K562 (cell line): ENCODE results near the gene ZNF490. TPM values are rescaled to one million over a fixed set of nuclear protein-coding genes. Genes with fewer than 3 reads are reported as not detected.

Experiments
- BCL6 ChIP-seq: fragments of 250-450 bp; sonication (Bioruptor Pico); IDR thresholded peaks from 2 replicates; pipeline ENCODE4 v1.4.0; 2020
- BHLHE40 ChIP-seq: IDR thresholded peaks from 2 replicates; pipeline ENCODE4 v1.6.1; 2011; ENCODE audit warnings: low read length, improper control_type of control experiment
- CEBPG ChIP-seq, 3 experiments: fragments of 200-800 bp in 1 of 3; sonication (Bioruptor generic) in 1 of 3; sonication (generic) in 1 of 3; formaldehyde crosslinking in 1 of 3; IDR thresholded peaks in 2 of 3; conservative IDR thresholded peaks in 1 of 3; 2 replicates each; pipeline versions ENCODE4 v1.6.1 to v1.8.0; 2016 to 2022; ENCODE audit warnings: missing compliant biosample characterization in 2 of 3, missing genetic modification characterization in 2 of 3, mild to moderate bottlenecking in 1 of 3, missing genetic modification reagents in 1 of 3
- E4F1 ChIP-seq: fragments of 250-450 bp; sonication (Bioruptor Pico); IDR thresholded peaks from 2 replicates; pipeline ENCODE4 v1.5.0; 2021; ENCODE audit warnings: mild to moderate bottlenecking, borderline replicate concordance
- EWSR1 ChIP-seq: fragments of 450-650 bp; IDR thresholded peaks from 2 replicates; pipeline ENCODE4 v1.6.1; 2018; ENCODE audit warnings: borderline replicate concordance, mild to moderate bottlenecking, low read depth, moderate library complexity; ENCODE audit not compliant: partially characterized antibody
- FOXJ3 ChIP-seq: sonication (generic); formaldehyde crosslinking; IDR thresholded peaks from 2 replicates; pipeline ENCODE4 v1.4.0; 2020; ENCODE audit warnings: mild to moderate bottlenecking, missing genetic modification reagents
- HCFC1 ChIP-seq: IDR thresholded peaks from 2 replicates; pipeline ENCODE4 v1.6.1; 2012; ENCODE audit warnings: low read depth, low read length, improper control_type of control experiment
- HDAC3 ChIP-seq: fragments of 450-650 bp; IDR thresholded peaks from 2 replicates; pipeline ENCODE4 v1.6.1; 2018; ENCODE audit warnings: borderline replicate concordance, mild to moderate bottlenecking, moderate library complexity; ENCODE audit not compliant: partially characterized antibody
- ILK ChIP-seq: fragments of 450-650 bp; IDR thresholded peaks from 2 replicates; pipeline ENCODE4 v1.6.1; 2016; ENCODE audit warnings: missing genetic modification characterization, low read depth, mild to moderate bottlenecking, missing compliant biosample characterization, moderate library complexity, borderline replicate concordance
- KDM4B ChIP-seq, 2 experiments: fragments of 450-650 bp in 1 of 2; sonication (generic) in 1 of 2; IDR thresholded peaks; 2 replicates each; pipeline ENCODE4 v1.6.1; 2016 to 2017; ENCODE audit warnings: borderline replicate concordance in 2 of 2, antibody characterized with exemption in 1 of 2, low read depth in 1 of 2, mild to moderate bottlenecking in 1 of 2
- MCM2 ChIP-seq: fragments of 450-650 bp; IDR thresholded peaks from 2 replicates; pipeline ENCODE4 v1.6.1; 2017; ENCODE audit warnings: low read depth, mild to moderate bottlenecking
- MEIS2 ChIP-seq: fragments of 450-650 bp; IDR thresholded peaks from 2 replicates; pipeline ENCODE4 v1.6.1; 2014; ENCODE audit warnings: mild to moderate bottlenecking; ENCODE audit not compliant: partially characterized antibody
- NONO ChIP-seq, 2 experiments: fragments of 200-400 bp in 1 of 2; fragments of 450-650 bp in 1 of 2; formaldehyde crosslinking in 1 of 2; IDR thresholded peaks; 2 replicates each; pipeline ENCODE4 v1.6.1; 2017; ENCODE audit warnings: low read depth in 2 of 2, mild to moderate bottlenecking in 2 of 2, moderate library complexity in 2 of 2, low read length in 1 of 2
- PTTG1 ChIP-seq: fragments of 450-650 bp; IDR thresholded peaks from 2 replicates; pipeline ENCODE4 v1.6.1; 2016; ENCODE audit warnings: low read depth, mild to moderate bottlenecking, missing genetic modification characterization, missing compliant biosample characterization
- RFX1 ChIP-seq: fragments of 450-650 bp; IDR thresholded peaks from 2 replicates; pipeline ENCODE4 v1.6.1; 2016; ENCODE audit warnings: mild to moderate bottlenecking, moderate library complexity
- SIN3B ChIP-seq: fragments of 450-650 bp; IDR thresholded peaks from 2 replicates; pipeline ENCODE4 v1.6.1; 2017; ENCODE audit warnings: low read depth, mild to moderate bottlenecking, moderate library complexity
- SP1 ChIP-seq: sonication (generic); formaldehyde crosslinking; IDR thresholded peaks from 2 replicates; pipeline ENCODE4 v1.8.1; 2022; ENCODE audit warnings: mild to moderate bottlenecking, missing genetic modification reagents
- ZBTB11 ChIP-seq, 3 experiments: fragments of 200-800 bp in 1 of 3; fragments of 250-450 bp in 1 of 3; fragments of 450-650 bp in 1 of 3; sonication (Bioruptor Pico) in 1 of 3; sonication (Bioruptor generic) in 1 of 3; formaldehyde crosslinking in 1 of 3; IDR thresholded peaks; 2 replicates each; pipeline versions ENCODE4 v1.6.1 to v1.8.0; 2016 to 2022; ENCODE audit warnings: mild to moderate bottlenecking in 2 of 3, missing genetic modification characterization in 2 of 3, missing compliant biosample characterization in 1 of 3, moderate library complexity in 1 of 3
- ZBTB7A ChIP-seq: IDR thresholded peaks from 2 replicates; pipeline ENCODE4 v1.6.1; 2011; ENCODE audit warnings: low read depth, mild to moderate bottlenecking, low read length, moderate library complexity, borderline replicate concordance; ENCODE audit not compliant: control insufficient read depth
- ZC3H8 ChIP-seq: fragments of 450-650 bp; IDR thresholded peaks from 2 replicates; pipeline ENCODE4 v1.6.1; 2017
- ZNF143 ChIP-seq: sonication (generic); formaldehyde crosslinking; IDR thresholded peaks from 2 replicates; pipeline ENCODE4 v1.9.0; 2022; ENCODE audit warnings: mild to moderate bottlenecking, missing genetic modification reagents
- ZNF146 ChIP-seq: IDR thresholded peaks from one replicate; pipeline ENCODE4 v1.6.1; 2018; ENCODE audit warnings: missing compliant biosample characterization; ENCODE audit not compliant: unreplicated experiment
- ZNF217 ChIP-seq: sonication (generic); formaldehyde crosslinking; IDR thresholded peaks from 2 replicates; pipeline ENCODE4 v1.8.0; 2022; ENCODE audit warnings: mild to moderate bottlenecking, missing genetic modification reagents
- polyA plus RNA-seq, 8 experiments: library from polyadenylated mRNA; depleted of rRNA in 4 of 8; stranded (reverse) in 5 of 8; unstranded in 3 of 8; fragments of >200 nt; fragmentation: Nextera tagmentation in 2 of 8; fragmentation: Illumina TruSeq in 1 of 8; extraction: Ambion mirVana in 2 of 8; extraction: Trizol in 1 of 8; gene quantifications; 2 replicates each; pipeline versions ENCODE4 v1.2.1 to v1.2.3, GENCODE V29; 2011 to 2014; ENCODE audit warnings: inconsistent platforms in 1 of 8, missing spikeins in 1 of 8
- total RNA-seq, 7 experiments: library from RNA; depleted of rRNA in 6 of 7; stranded (reverse); fragments of >200 nt in 6 of 7; fragmentation: Illumina TruSeq in 2 of 7; extraction: Trizol in 2 of 7; gene quantifications; 2 replicates each; pipeline versions ENCODE4 v1.2.1 to v1.2.3, GENCODE V29; 2011 to 2021; ENCODE audit warnings: low replicate concordance in 1 of 7

ZNF490 gene
- total and polyA plus RNA-seq, 9 of the 15 experiments (the other 6 are each of a cell fraction or from before 2014, with no cell fraction given), result 0.90 to 8.3 (median 4.4) TPM

GRCh38 chr19:12543855-12544254, 66.8 kb downstream of the ZNF490 start (continued):
- no peak for TF ChIP-seq HDAC3
- TF ChIP-seq HCFC1, result no peak
- TF ChIP-seq E4F1, result no peak
- TF ChIP-seq ZNF217 (CRISPR knock-in tag), result no peak
- no peak for TF ChIP-seq MCM2
- TF ChIP-seq FOXJ3 (CRISPR knock-in tag), result no peak
- TF ChIP-seq RFX1, result no peak
- TF ChIP-seq PTTG1, result no peak
- TF ChIP-seq ZC3H8, result no peak
- no peak for TF ChIP-seq BCL6 (CRISPR knock-in tag)
- TF ChIP-seq BHLHE40, result no peak
- no peak for TF ChIP-seq SIN3B
- TF ChIP-seq ZNF146 (CRISPR knock-in tag), result no peak
- TF ChIP-seq ZBTB7A, result no peak
- peak; percentile 25 for TF ChIP-seq MEIS2
- TF ChIP-seq KDM4B (IDR thresholded peaks at IDR 0.05; ENCODE audit: borderline replicate concordance in 2 of 2, low read depth in 1 of 2), result no peak; a peak in 1 of 4 replicates
- TF ChIP-seq CEBPG (CRISPR knock-in tag; IDR thresholded peaks at IDR 0.05), result peak; percentile 74; the same call in 1 of the 2 replicates
- peak in 1 of 2 experiments; percentile 89; a peak in 2 of 4 replicates for TF ChIP-seq CEBPG (tag; conservative IDR thresholded peaks at IDR 0.05 in 1 of 2, IDR thresholded peaks at IDR 0.05 in 1 of 2)
- no peak for TF ChIP-seq ZBTB11 (CRISPR knock-in tag; IDR thresholded peaks at IDR 0.05)
- no peak for TF ChIP-seq EWSR1
- TF ChIP-seq NONO (IDR thresholded peaks at IDR 0.05; ENCODE audit: low read depth in 2 of 2, low read length in 1 of 2), result 0 out of 4 replicates have a peak, but pooled peaks of 1 of the 2 experiments have one; percentile 7
- no peak for TF ChIP-seq ILK (tag)
- TF ChIP-seq SP1 (CRISPR knock-in tag), result no peak
- TF ChIP-seq ZNF143 (CRISPR knock-in tag), result no peak
